ENCODE data around the gene HIBCH.
"Not testable (repeated sequence)": the region's sequence is repeated elsewhere in the genome, so short reads cannot be mapped to it uniquely, and the experiment has no call there.

HIBCH gene

GRCh38 chr2:190159453-190159852, 160.2 kb downstream of the HIBCH start:
- DNase-seq (ENCODE audit: low spot score) (no peak), FAIRE-seq (no peak)

- no peak for FAIRE-seq
These were observed 160.7 kb downstream of the HIBCH start for GRCh38 chr2:190158798-190159434.

GRCh38 chr2:190157613-190158528, 161.8 kb downstream of the HIBCH start:
- not testable (repeated sequence) for FAIRE-seq; DNase-seq (ENCODE audit: low spot score)

More at GRCh38 chr2:190158798-190159434, 160.7 kb downstream of the HIBCH start:
- DNase-seq (ENCODE audit: low spot score) = no peak

- FAIRE-seq (no peak), DNase-seq (ENCODE audit: low spot score) (no peak)
These were observed 163.0 kb downstream of the HIBCH start for GRCh38 chr2:190156530-190157212.
